Left renal cortex interstitium (tissue), 4 donors: ENCODE results near the gene CBX4. TPM values are rescaled to one million over a fixed set of nuclear protein-coding genes. Genes with fewer than 3 reads are reported as not detected.

Experiments used
- DNase-seq, 4 donors: peaks; one replicate each; pipeline ENCODE4 v3.0.0-alpha.2; 2013; ENCODE audit warnings: low read depth in 4 of 4, low spot score in 2 of 4, missing footprints in 1 of 4
- polyA plus RNA-seq, 4 donors: library from polyadenylated mRNA; unstranded; fragments of 120-200 nt; gene quantifications; one replicate each; pipeline ENCODE4 v1.2.1, GENCODE V29; 2013; ENCODE audit not compliant: insufficient read length in 4 of 4

Gene CBX4
- polyA plus RNA-seq, 4 donors = 11.9 to 17.4 (median 14.6) TPM

GRCh38 chr17:79792984-79793923, 46.0 kb downstream of the CBX4 start:
- DNase-seq = no peak

GRCh38 chr17:79792341-79792871, 46.8 kb downstream of the CBX4 start:
- DNase-seq = no peak

GRCh38 chr17:79791735-79792161, 47.5 kb downstream of the CBX4 start:
- DNase-seq = no peak

GRCh38 chr17:79790805-79791734, 48.2 kb downstream of the CBX4 start:
- DNase-seq = no peak

GRCh38 chr17:79789943-79790804, 49.1 kb downstream of the CBX4 start:
- DNase-seq = no peak

- DNase-seq = no peak
Observed at GRCh38 chr17:79788989-79789942, 50.0 kb downstream of the CBX4 start.

- no peak for DNase-seq
Observed at GRCh38 chr17:79788455-79788854, 50.8 kb downstream of the CBX4 start.

- no peak for DNase-seq
Observed at GRCh38 chr17:79786930-79787643, 52.2 kb downstream of the CBX4 start.

- DNase-seq = no peak
Observed at GRCh38 chr17:79785900-79786810, 53.1 kb downstream of the CBX4 start.

GRCh38 chr17:79785017-79785899, 54.0 kb downstream of the CBX4 start:
- DNase-seq = no peak

GRCh38 chr17:79784353-79785016, 54.8 kb downstream of the CBX4 start:
- no peak for DNase-seq

GRCh38 chr17:79783891-79784290, 55.3 kb downstream of the CBX4 start:
- no peak for DNase-seq
